ENCODE measurements around the gene TLE5.

TLE5 gene

GRCh38 chr19:3079578-3079977, 17.3 kb upstream of the TLE5 start:
- Histone ChIP-seq H3K9me3 (ENCODE audit: insufficient read depth, low read length, severe bottlenecking) (no peaks in the 10 kb centered on the region), H3K9ac (ENCODE audit: low read depth, low read length) (no peak overlapping the region), H3K27me3 (ENCODE audit: insufficient read depth, low read length, poor library complexity) (no peaks in the 10 kb centered on the region), H3K4me1 (ENCODE audit: insufficient read depth, low read length) (peaks cover 12% of the 10 kb centered on the region), H3K27ac (ENCODE audit: low read length) (no peak overlapping the region), H3K79me2 (ENCODE audit: insufficient read depth, low read length) (no peaks in the 10 kb centered on the region), H2AFZ (ENCODE audit: low read depth, low read length) (no peak overlapping the region), H3K4me3 (ENCODE audit: low read depth in 1 of 2, low read length in 2 of 2) (no peak overlapping the region), H3K4me2 (ENCODE audit: insufficient read depth, low read length) (no peak overlapping the region), H3K36me3 (ENCODE audit: insufficient read depth, low read length) (no peaks in the 10 kb centered on the region), H4K20me1 (ENCODE audit: insufficient read depth, low read length) (no peaks in the 10 kb centered on the region)
- ATAC-seq (ENCODE audit: insufficient read depth, low read depth) = no peak
- DNase-seq = no peak
- TF ChIP-seq EZH2 (IDR thresholded peaks at IDR 0.05; ENCODE audit: borderline replicate concordance, low read depth, low read length, severe bottlenecking) (no peak), CTCF (IDR thresholded peaks at IDR 0.05; ENCODE audit: borderline replicate concordance, extremely low read depth, low read length, poor library complexity, severe bottlenecking) (no peak)

GRCh38 chr19:3075605-3076431, 13.5 kb upstream of the TLE5 start:
- DNase-seq (peak; percentile 76), ATAC-seq (ENCODE audit: insufficient read depth, low read depth) (peak; percentile 89)
- no peaks in the 10 kb centered on the region for H3K79me2 ChIP-seq (ENCODE audit: insufficient read depth, low read length)
- H3K27ac ChIP-seq (ENCODE audit: low read length) = no peak overlapping the region
- peaks cover 12% of the 10 kb centered on the region for H3K4me1 ChIP-seq (ENCODE audit: insufficient read depth, low read length)
- peak overlapping the region in 1 of 2 experiments; percentile 44; a peak in 2 of 4 replicates for H3K4me3 ChIP-seq (ENCODE audit: low read depth in 1 of 2, low read length in 2 of 2)
- H2AFZ ChIP-seq (ENCODE audit: low read depth, low read length) = peak overlapping the region; percentile 66
- peak overlapping the region; percentile 17 for H3K9ac ChIP-seq (ENCODE audit: low read depth, low read length)
- H4K20me1 ChIP-seq (ENCODE audit: insufficient read depth, low read length) = no peaks in the 10 kb centered on the region
- H3K36me3 ChIP-seq (ENCODE audit: insufficient read depth, low read length) = no peaks in the 10 kb centered on the region
- H3K4me2 ChIP-seq (ENCODE audit: insufficient read depth, low read length) = peak overlapping the region; percentile 65
- TF ChIP-seq CTCF (IDR thresholded peaks at IDR 0.05; ENCODE audit: borderline replicate concordance, extremely low read depth, low read length, poor library complexity, severe bottlenecking) (peak; percentile 97), EZH2 (IDR thresholded peaks at IDR 0.05; ENCODE audit: borderline replicate concordance, low read depth, low read length, severe bottlenecking) (no peak)
- H3K27me3 ChIP-seq (ENCODE audit: insufficient read depth, low read length, poor library complexity) = no peaks in the 10 kb centered on the region
- H3K9me3 ChIP-seq (ENCODE audit: insufficient read depth, low read length, severe bottlenecking) = no peaks in the 10 kb centered on the region

GRCh38 chr19:3073931-3074595, 11.8 kb upstream of the TLE5 start:
- no peak for DNase-seq
- no peaks in the 10 kb centered on the region for H3K36me3 ChIP-seq (ENCODE audit: insufficient read depth, low read length)
- H3K4me3 ChIP-seq (ENCODE audit: low read depth in 1 of 2, low read length in 2 of 2) = no peak overlapping the region
- H3K27ac ChIP-seq (ENCODE audit: low read length) = no peak overlapping the region
- TF ChIP-seq CTCF (IDR thresholded peaks at IDR 0.05; ENCODE audit: borderline replicate concordance, extremely low read depth, low read length, poor library complexity, severe bottlenecking) (no peak), EZH2 (IDR thresholded peaks at IDR 0.05; ENCODE audit: borderline replicate concordance, low read depth, low read length, severe bottlenecking) (no peak)
- H3K4me1 ChIP-seq (ENCODE audit: insufficient read depth, low read length) = peaks cover 15% of the 10 kb centered on the region
- no peak for ATAC-seq (ENCODE audit: insufficient read depth, low read depth)
- no peak overlapping the region for H3K9ac ChIP-seq (ENCODE audit: low read depth, low read length)
- no peak overlapping the region for H3K4me2 ChIP-seq (ENCODE audit: insufficient read depth, low read length)
- H3K27me3 ChIP-seq (ENCODE audit: insufficient read depth, low read length, poor library complexity) = no peaks in the 10 kb centered on the region
- H4K20me1 ChIP-seq (ENCODE audit: insufficient read depth, low read length) = no peaks in the 10 kb centered on the region
- no peaks in the 10 kb centered on the region for H3K79me2 ChIP-seq (ENCODE audit: insufficient read depth, low read length)
- no peak overlapping the region for H2AFZ ChIP-seq (ENCODE audit: low read depth, low read length)
- H3K9me3 ChIP-seq (ENCODE audit: insufficient read depth, low read length, severe bottlenecking) = no peaks in the 10 kb centered on the region
